Germinal center (tissue), 1 donor: ENCODE data around the gene TNKS1BP1.

Source experiments
- DNase-seq: peaks from one replicate; pipeline ENCODE4 v3.0.0; 2012; ENCODE audit warnings: mixed read lengths, low spot score

Gene TNKS1BP1

GRCh38 chr11:57255618-57256017, 69.1 kb downstream of the TNKS1BP1 start:
- DNase-seq = no peak

- DNase-seq = no peak
Observed at GRCh38 chr11:57254631-57255030, 70.1 kb downstream of the TNKS1BP1 start.

GRCh38 chr11:57251491-57252104, 73.2 kb downstream of the TNKS1BP1 start:
- DNase-seq = no peak

GRCh38 chr11:57251037-57251436, 73.7 kb downstream of the TNKS1BP1 start:
- DNase-seq = no peak
